ENCODE data around the gene CST6.

Gene CST6

DNA sequence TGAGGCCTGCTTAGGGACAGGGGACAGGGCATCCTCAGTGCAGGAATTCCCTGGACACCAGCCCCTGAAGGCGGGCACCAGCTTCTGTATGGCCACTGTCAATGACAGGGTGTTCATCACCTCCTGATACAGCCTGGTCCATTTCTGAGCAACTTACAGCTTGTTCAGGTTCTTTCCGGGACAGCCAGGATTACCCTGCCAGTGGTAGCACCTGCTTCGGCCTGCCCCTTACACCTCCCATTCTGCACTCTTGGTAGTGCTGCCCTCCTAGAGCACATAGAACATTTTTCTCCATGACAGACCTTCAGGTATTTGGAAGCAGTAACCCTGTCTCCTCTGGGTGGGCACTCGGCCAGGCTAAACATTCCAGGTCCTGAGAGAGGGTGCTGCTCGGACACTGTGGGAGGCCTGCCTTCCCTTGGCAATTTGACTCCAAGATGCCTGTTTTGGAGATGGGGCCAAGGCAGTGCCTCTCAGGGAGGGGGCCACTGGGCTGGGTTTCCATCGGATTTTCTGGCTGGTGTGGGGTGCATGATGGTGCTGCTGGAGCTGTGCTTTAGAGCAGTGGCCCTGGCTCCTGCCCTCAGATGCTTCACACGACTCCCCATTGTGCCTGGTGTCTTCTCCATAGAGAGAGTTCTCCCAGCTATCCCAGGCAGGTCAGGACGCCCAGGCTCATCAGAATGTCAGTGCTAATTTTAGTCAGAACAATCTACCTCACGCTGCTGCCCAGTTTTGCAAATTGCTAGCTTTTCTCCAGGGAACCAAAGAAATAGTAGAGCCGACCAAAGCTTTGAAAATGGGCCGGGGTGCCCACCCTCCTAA, 35.9 kb downstream of the CST6 start (continued):
- no peak for TF ChIP-seq ZNF565 (CRISPR knock-in tag; conservative IDR thresholded peaks at IDR 0.05; ENCODE audit: low read depth)

DNA sequence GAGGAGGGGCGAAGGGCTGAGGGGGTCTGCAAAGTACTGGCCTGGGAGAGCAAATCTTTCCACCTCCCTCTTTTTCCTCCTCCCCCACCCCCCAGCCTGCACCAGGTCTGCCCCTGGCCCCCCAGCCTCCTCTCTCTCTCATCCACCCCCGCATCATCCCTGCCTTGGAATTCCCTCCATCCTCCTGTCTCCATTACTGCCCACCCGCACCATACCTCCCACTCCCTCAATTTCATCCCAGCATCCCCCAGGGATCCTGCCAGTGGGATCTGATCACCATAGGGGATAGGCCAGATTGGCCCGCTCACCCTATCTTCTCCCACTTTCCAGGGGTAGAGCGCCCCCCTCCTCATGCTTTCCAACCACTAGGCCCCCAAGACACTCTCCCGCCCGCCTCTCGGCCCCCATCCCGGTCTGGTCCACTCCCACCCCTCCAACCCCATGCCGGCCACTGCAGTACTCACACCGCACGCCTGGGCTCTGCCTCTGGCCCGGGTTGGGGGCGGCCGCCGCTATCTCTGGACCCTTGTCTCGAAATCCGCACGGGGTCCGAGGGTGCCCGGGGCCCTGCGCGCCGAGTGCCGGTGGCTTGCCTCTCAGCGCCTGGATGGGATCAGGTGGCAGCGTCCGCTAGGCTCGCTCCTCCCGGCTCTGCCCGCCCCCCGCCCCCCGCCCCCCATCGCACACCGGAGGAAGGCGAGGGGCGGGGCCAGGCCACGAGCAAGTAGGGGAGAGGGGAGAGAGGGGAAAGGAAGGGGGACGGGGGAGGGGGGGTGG, 36.9 kb downstream of the CST6 start, which contains the start of gene GAL3ST3:
GAL3ST3 (minus strand) TSS at position 615 of the 777 bp plus-strand sequence. CDS start 3,746 bp downstream, outside the sequence.
- peak; percentile 0; the same call in 1 of the 3 replicates for ATAC-seq
- TF ChIP-seq CSDC2 (CRISPR knock-in tag; IDR thresholded peaks at IDR 0.05) (no peak), ISL1 (CRISPR knock-in tag; IDR thresholded peaks at IDR 0.05) (no peak), ZC3H10 (CRISPR knock-in tag; IDR thresholded peaks at IDR 0.05) (no peak), TOX (CRISPR knock-in tag; IDR thresholded peaks at IDR 0.05; ENCODE audit: borderline replicate concordance) (no peak), ZNF565 (CRISPR knock-in tag; conservative IDR thresholded peaks at IDR 0.05; ENCODE audit: low read depth) (no peak), ESRRG (CRISPR knock-in tag; IDR thresholded peaks at IDR 0.05) (no peak), PPARA (CRISPR knock-in tag; IDR thresholded peaks at IDR 0.05; ENCODE audit: borderline replicate concordance) (no peak), BACH2 (CRISPR knock-in tag; IDR thresholded peaks at IDR 0.05; ENCODE audit: borderline replicate concordance) (no peak), ZFP30 (CRISPR knock-in tag; IDR thresholded peaks at IDR 0.05) (no peak), TCF4 (CRISPR knock-in tag; IDR thresholded peaks at IDR 0.05; ENCODE audit: borderline replicate concordance) (no peak), ZNF8 (CRISPR knock-in tag; IDR thresholded peaks at IDR 0.05) (no peak), RARB (CRISPR knock-in tag; IDR thresholded peaks at IDR 0.05) (no peak), OSR1 (CRISPR knock-in tag; IDR thresholded peaks at IDR 0.05) (no peak), ARNTL (CRISPR knock-in tag; IDR thresholded peaks at IDR 0.05; ENCODE audit: borderline replicate concordance, low read depth) (no peak), ZNF70 (CRISPR knock-in tag; IDR thresholded peaks at IDR 0.05) (no peak), GLIS3 (CRISPR knock-in tag; IDR thresholded peaks at IDR 0.05) (no peak), ZFP3 (CRISPR knock-in tag; IDR thresholded peaks at IDR 0.05) (no peak)
- TF ChIP-seq, protein P1, sequence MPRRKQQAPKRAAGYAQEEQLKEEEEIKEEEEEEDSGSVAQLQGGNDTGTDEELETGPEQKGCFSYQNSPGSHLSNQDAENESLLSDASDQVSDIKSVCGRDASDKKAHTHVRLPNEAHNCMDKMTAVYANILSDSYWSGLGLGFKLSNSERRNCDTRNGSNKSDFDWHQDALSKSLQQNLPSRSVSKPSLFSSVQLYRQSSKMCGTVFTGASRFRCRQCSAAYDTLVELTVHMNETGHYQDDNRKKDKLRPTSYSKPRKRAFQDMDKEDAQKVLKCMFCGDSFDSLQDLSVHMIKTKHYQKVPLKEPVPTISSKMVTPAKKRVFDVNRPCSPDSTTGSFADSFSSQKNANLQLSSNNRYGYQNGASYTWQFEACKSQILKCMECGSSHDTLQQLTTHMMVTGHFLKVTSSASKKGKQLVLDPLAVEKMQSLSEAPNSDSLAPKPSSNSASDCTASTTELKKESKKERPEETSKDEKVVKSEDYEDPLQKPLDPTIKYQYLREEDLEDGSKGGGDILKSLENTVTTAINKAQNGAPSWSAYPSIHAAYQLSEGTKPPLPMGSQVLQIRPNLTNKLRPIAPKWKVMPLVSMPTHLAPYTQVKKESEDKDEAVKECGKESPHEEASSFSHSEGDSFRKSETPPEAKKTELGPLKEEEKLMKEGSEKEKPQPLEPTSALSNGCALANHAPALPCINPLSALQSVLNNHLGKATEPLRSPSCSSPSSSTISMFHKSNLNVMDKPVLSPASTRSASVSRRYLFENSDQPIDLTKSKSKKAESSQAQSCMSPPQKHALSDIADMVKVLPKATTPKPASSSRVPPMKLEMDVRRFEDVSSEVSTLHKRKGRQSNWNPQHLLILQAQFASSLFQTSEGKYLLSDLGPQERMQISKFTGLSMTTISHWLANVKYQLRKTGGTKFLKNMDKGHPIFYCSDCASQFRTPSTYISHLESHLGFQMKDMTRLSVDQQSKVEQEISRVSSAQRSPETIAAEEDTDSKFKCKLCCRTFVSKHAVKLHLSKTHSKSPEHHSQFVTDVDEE (CRISPR knock-in tag; IDR thresholded peaks at IDR 0.05): no peak
- TF ChIP-seq, protein P2, sequence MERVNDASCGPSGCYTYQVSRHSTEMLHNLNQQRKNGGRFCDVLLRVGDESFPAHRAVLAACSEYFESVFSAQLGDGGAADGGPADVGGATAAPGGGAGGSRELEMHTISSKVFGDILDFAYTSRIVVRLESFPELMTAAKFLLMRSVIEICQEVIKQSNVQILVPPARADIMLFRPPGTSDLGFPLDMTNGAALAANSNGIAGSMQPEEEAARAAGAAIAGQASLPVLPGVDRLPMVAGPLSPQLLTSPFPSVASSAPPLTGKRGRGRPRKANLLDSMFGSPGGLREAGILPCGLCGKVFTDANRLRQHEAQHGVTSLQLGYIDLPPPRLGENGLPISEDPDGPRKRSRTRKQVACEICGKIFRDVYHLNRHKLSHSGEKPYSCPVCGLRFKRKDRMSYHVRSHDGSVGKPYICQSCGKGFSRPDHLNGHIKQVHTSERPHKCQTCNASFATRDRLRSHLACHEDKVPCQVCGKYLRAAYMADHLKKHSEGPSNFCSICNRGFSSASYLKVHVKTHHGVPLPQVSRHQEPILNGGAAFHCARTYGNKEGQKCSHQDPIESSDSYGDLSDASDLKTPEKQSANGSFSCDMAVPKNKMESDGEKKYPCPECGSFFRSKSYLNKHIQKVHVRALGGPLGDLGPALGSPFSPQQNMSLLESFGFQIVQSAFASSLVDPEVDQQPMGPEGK (CRISPR knock-in tag; IDR thresholded peaks at IDR 0.05; ENCODE audit: borderline replicate concordance): no peak
- TF ChIP-seq, protein P3, sequence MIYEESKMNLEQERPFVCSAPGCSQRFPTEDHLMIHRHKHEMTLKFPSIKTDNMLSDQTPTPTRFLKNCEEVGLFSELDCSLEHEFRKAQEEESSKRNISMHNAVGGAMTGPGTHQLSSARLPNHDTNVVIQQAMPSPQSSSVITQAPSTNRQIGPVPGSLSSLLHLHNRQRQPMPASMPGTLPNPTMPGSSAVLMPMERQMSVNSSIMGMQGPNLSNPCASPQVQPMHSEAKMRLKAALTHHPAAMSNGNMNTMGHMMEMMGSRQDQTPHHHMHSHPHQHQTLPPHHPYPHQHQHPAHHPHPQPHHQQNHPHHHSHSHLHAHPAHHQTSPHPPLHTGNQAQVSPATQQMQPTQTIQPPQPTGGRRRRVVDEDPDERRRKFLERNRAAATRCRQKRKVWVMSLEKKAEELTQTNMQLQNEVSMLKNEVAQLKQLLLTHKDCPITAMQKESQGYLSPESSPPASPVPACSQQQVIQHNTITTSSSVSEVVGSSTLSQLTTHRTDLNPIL (CRISPR knock-in tag; IDR thresholded peaks at IDR 0.05; ENCODE audit: low read depth): no peak

DNA sequence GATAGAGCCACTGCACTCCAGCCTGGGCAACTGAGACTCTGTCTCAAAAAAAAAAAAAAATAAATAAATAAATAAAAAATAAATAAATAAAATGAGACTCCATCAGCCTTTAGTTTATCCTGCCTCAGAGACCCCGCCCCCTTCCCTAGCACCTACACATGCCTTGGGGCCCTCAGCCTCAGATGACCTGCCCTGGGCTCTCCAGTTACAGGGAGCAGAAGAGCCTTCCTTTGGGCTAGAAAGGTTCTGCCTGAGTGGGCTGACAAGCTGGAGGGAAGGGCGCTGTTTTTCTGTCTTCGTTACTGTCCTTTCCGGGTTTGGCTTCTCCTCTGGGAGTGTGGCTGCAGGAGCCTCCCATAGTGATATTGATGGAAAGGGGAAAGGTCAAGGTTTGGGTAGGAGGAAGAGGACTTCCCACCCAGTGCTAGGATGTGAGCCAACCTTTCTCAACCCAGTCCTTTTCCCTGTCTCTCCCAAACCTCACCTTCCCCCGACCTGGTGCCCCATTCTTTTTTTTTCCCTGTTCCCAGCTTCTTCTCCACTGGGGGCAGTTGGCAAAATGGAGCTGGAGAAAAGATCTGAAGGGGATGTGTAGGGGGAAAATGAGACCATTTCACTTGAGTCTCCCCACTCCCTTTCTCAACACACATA, 38.9 kb downstream of the CST6 start:
- TF ChIP-seq, protein P1 (CRISPR knock-in tag; IDR thresholded peaks at IDR 0.05): no peak
- TF ChIP-seq, protein P2 (CRISPR knock-in tag; IDR thresholded peaks at IDR 0.05; ENCODE audit: borderline replicate concordance): no peak
- TF ChIP-seq ZFP3 (CRISPR knock-in tag; IDR thresholded peaks at IDR 0.05) (no peak), ZFP30 (CRISPR knock-in tag; IDR thresholded peaks at IDR 0.05) (no peak), SNAI2 (CRISPR knock-in tag; IDR thresholded peaks at IDR 0.05) (no peak), TCF4 (CRISPR knock-in tag; IDR thresholded peaks at IDR 0.05; ENCODE audit: borderline replicate concordance) (no peak), ZNF8 (CRISPR knock-in tag; IDR thresholded peaks at IDR 0.05) (no peak), ISL1 (CRISPR knock-in tag; IDR thresholded peaks at IDR 0.05) (no peak), OSR1 (CRISPR knock-in tag; IDR thresholded peaks at IDR 0.05) (no peak), ZC3H10 (CRISPR knock-in tag; IDR thresholded peaks at IDR 0.05) (no peak)
- TF ChIP-seq, protein P4, sequence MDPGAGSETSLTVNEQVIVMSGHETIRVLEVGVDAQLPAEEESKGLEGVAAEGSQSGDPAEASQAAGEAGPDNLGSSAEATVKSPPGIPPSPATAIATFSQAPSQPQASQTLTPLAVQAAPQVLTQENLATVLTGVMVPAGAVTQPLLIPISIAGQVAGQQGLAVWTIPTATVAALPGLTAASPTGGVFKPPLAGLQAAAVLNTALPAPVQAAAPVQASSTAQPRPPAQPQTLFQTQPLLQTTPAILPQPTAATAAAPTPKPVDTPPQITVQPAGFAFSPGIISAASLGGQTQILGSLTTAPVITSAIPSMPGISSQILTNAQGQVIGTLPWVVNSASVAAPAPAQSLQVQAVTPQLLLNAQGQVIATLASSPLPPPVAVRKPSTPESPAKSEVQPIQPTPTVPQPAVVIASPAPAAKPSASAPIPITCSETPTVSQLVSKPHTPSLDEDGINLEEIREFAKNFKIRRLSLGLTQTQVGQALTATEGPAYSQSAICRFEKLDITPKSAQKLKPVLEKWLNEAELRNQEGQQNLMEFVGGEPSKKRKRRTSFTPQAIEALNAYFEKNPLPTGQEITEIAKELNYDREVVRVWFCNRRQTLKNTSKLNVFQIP (CRISPR knock-in tag; IDR thresholded peaks at IDR 0.05; ENCODE audit: borderline replicate concordance, low read depth): no peak

More for the DNA sequence above, 38.9 kb downstream of the CST6 start:
- no peak for ATAC-seq
